Mesendoderm (in vitro differentiated cells): ENCODE data around the gene MTIF3. TPM values are rescaled to one million over a fixed set of nuclear protein-coding genes. Genes with fewer than 3 reads are reported as not detected.
A peak's percentile ranks its signal among the peaks of the same experiment; 100 is the strongest.

Experiments
- DNase-seq: peaks from one replicate; pipeline ENCODE4 v3.0.0; 2013
- H2AK5ac ChIP-seq: 2 replicates; pipeline ENCODE4 v1.6.1; 2013; ENCODE audit warnings: low read length, inconsistent platforms
- H2BK120ac ChIP-seq: 2 replicates; pipeline ENCODE4 v1.6.1; 2013; ENCODE audit warnings: low read depth, mild to moderate bottlenecking, low read length, moderate library complexity, mixed read lengths
- H2BK15ac ChIP-seq: replicated peaks from 2 replicates; pipeline ENCODE4 v1.6.1; 2013; ENCODE audit warnings: low read depth, mild to moderate bottlenecking, moderate library complexity
- H2BK5ac ChIP-seq: 2 replicates; pipeline ENCODE4 v1.6.1; 2013; ENCODE audit warnings: low read length, inconsistent platforms
- H3K18ac ChIP-seq: 2 replicates; pipeline ENCODE4 v1.6.1; 2013; ENCODE audit warnings: mild to moderate bottlenecking, low read length, mixed read lengths
- H3K23ac ChIP-seq: one replicate; pipeline ENCODE4 v1.6.1; 2013; ENCODE audit warnings: low read length
- H3K27ac ChIP-seq: 2 replicates; pipeline ENCODE4 v1.5.1; 2013; ENCODE audit warnings: low read depth, mild to moderate bottlenecking, inconsistent platforms, low read length, moderate library complexity
- H3K27me3 ChIP-seq: 2 replicates; pipeline ENCODE4 v1.6.1; 2013; ENCODE audit warnings: low read length, control low read depth, mild to moderate bottlenecking, inconsistent platforms; ENCODE audit not compliant: insufficient read depth, poor library complexity
- H3K36me3 ChIP-seq: 2 replicates; pipeline ENCODE4 v1.6.1; 2013; ENCODE audit warnings: low read length, inconsistent platforms; ENCODE audit not compliant: control insufficient read depth, insufficient read depth
- H3K4ac ChIP-seq: one replicate; pipeline ENCODE4 v1.6.1; 2013; ENCODE audit warnings: low read depth, mild to moderate bottlenecking, low read length, moderate library complexity
- H3K4me1 ChIP-seq: 2 replicates; pipeline ENCODE4 v1.6.1; 2013; ENCODE audit warnings: low read depth, low read length, inconsistent platforms; ENCODE audit not compliant: control insufficient read depth
- H3K4me2 ChIP-seq: 2 replicates; pipeline ENCODE4 v1.6.1; 2013; ENCODE audit warnings: low read length
- H3K4me3 ChIP-seq: 2 replicates; pipeline ENCODE4 v1.5.1; 2013; ENCODE audit warnings: mild to moderate bottlenecking, low read length
- H3K56ac ChIP-seq: one replicate; pipeline ENCODE4 v1.6.1; 2013; ENCODE audit warnings: low read length
- H3K79me1 ChIP-seq: 2 replicates; pipeline ENCODE4 v1.6.1; 2013; ENCODE audit warnings: low read length, inconsistent platforms
- H3K79me2 ChIP-seq: 2 replicates; pipeline ENCODE4 v1.6.1; 2013; ENCODE audit warnings: mild to moderate bottlenecking, low read length; ENCODE audit not compliant: control insufficient read depth, insufficient read depth
- H3K9ac ChIP-seq: 2 replicates; pipeline ENCODE4 v1.6.1; 2013; ENCODE audit warnings: low read length, inconsistent platforms
- H4K5ac ChIP-seq: one replicate; pipeline ENCODE4 v1.6.1; 2013; ENCODE audit warnings: low read length
- H4K8ac ChIP-seq: one replicate; pipeline ENCODE4 v1.6.1; 2013; ENCODE audit warnings: low read depth, mild to moderate bottlenecking, control low read depth, low read length, moderate library complexity
- WGBS: extraction: QIAGEN DNeasy Blood & Tissue Kit; methylation state at CpG from one replicate; pipeline ENCODE4 v1.1.7; 2013; ENCODE audit warnings: low lambda C conversion rate, missing lambda C conversion rate; ENCODE audit not compliant: insufficient coverage; ENCODE audit errors: extremely low coverage; 5-methylcytosine and 5-hydroxymethylcytosine counted together
- small RNA-seq: library from polyadenylated mRNA; stranded (forward); fragments of <200 nt; extraction: miRNeasy Mini kit (QIAGEN cat#:217004); gene quantifications from one replicate; pipeline ENCODE3, GENCODE V24; 2013; ENCODE audit not compliant: insufficient read depth

Gene MTIF3

GRCh38 chr13:27391471-27391870 is 58.9 kb downstream of the MTIF3 start:
- Histone ChIP-seq H3K4me3 (no peak overlapping the region), H3K18ac (no peak overlapping the region), H3K4ac (no peak overlapping the region), H2AK5ac (no peak overlapping the region), H3K4me1 (peaks cover 12% of the 10 kb centered on the region), H3K36me3 (no peaks in the 10 kb centered on the region), H3K4me2 (no peak overlapping the region), H2BK15ac (no peak overlapping the region), H2BK5ac (no peak overlapping the region), H3K27ac (no peak overlapping the region), H4K5ac (no peak overlapping the region), H2BK120ac (no peak overlapping the region), H3K23ac (no peak overlapping the region), H3K9ac (no peak overlapping the region), H4K8ac (no peak overlapping the region), H3K56ac (no peak overlapping the region), H3K27me3 (no peaks in the 10 kb centered on the region), H3K79me1 (no peaks in the 10 kb centered on the region), H3K79me2 (no peaks in the 10 kb centered on the region)
- no CpG with 5 or more reads among the region's 2 CpGs for WGBS
- DNase-seq, result no peak

DNA sequence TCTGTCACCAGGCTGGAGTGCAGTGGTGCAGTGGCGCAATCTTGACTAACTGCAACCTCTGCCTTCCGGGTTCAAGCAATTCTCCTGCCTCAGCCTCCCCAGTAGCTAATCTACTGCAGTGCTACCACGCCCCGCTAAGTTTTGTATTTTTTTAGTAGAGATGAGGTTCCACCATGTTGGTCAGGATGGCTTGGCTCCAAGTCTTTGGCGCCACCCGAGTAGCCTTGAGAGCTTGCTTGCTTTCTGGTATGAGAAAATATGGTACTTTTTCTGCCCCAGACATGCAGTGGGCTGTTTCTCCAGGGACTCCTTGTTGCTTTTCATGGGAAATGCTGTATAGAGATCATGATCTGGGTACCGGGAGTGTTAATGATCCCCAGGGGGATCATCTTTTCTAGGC is 60.5 kb downstream of the MTIF3 start:
- H3K4me2 ChIP-seq, result no peak overlapping the region
- H3K4ac ChIP-seq, result no peak overlapping the region
- H3K56ac ChIP-seq, result no peak overlapping the region
- no peak overlapping the region for H3K23ac ChIP-seq
- H4K8ac ChIP-seq, result no peak overlapping the region
- no peak overlapping the region for H2BK15ac ChIP-seq
- H3K27me3 ChIP-seq, result no peaks in the 10 kb centered on the region
- no peaks in the 10 kb centered on the region for H3K36me3 ChIP-seq
- peaks cover 13% of the 10 kb centered on the region for H3K4me1 ChIP-seq
- WGBS, result no CpG with 5 or more reads among the region's 7 CpGs
- no peak overlapping the region for H3K4me3 ChIP-seq
- DNase-seq, result no peak
- no peak overlapping the region for H2BK5ac ChIP-seq
- H3K18ac ChIP-seq, result no peak overlapping the region
- no peak overlapping the region for H4K5ac ChIP-seq
- H2AK5ac ChIP-seq, result no peak overlapping the region
- H3K79me1 ChIP-seq, result no peaks in the 10 kb centered on the region
- no peak overlapping the region for H2BK120ac ChIP-seq
- no peak overlapping the region for H3K27ac ChIP-seq
- H3K9ac ChIP-seq, result no peak overlapping the region
- H3K79me2 ChIP-seq, result no peaks in the 10 kb centered on the region

- no CpG with 5 or more reads among the region's 2 CpGs for WGBS
- Histone ChIP-seq H3K79me2 (no peaks in the 10 kb centered on the region), H3K18ac (no peak overlapping the region), H2BK15ac (no peak overlapping the region), H4K5ac (no peak overlapping the region), H2BK5ac (no peak overlapping the region), H3K79me1 (no peaks in the 10 kb centered on the region), H3K23ac (no peak overlapping the region), H3K27me3 (no peaks in the 10 kb centered on the region), H3K4ac (no peak overlapping the region), H3K36me3 (no peaks in the 10 kb centered on the region), H3K27ac (no peak overlapping the region), H3K4me2 (no peak overlapping the region), H3K4me1 (peaks cover 13% of the 10 kb centered on the region), H4K8ac (no peak overlapping the region), H3K9ac (no peak overlapping the region), H2BK120ac (no peak overlapping the region), H3K4me3 (no peak overlapping the region), H2AK5ac (no peak overlapping the region), H3K56ac (peak overlapping the region; percentile 44)
- DNase-seq, result peak; percentile 88
Measured at GRCh38 chr13:27388241-27388640, 62.1 kb downstream of the MTIF3 start.

Small RNA genes lying within 50 kb of the gene (small RNA-seq; reads per million reads assigned to genes)
- gene RNU6-63P (not detected), gene RNY1P1 (not detected)
